NOMO-1 treated with dmso at 0.1 percent for 144 hours (cell line): Measurements from ENCODE around the gene SLTM.
"Not testable (repeated sequence)": the region's sequence is repeated elsewhere in the genome, so short reads cannot be mapped to it uniquely, and the experiment has no call there.

Source experiments
- DNase-seq: peaks from one replicate; lab custom pipeline; 2025; ENCODE audit not compliant: unreplicated experiment; lab: John Stamatoyannopoulos, UW

SLTM gene

GRCh38 chr15:58933281-58934113 is at the start of gene SLTM:
TSS of gene SLTM (minus strand) at chr15:58933679. CDS start at chr15:58933565, 114 bp downstream.
- DNase-seq: peak; percentile 96

DNA sequence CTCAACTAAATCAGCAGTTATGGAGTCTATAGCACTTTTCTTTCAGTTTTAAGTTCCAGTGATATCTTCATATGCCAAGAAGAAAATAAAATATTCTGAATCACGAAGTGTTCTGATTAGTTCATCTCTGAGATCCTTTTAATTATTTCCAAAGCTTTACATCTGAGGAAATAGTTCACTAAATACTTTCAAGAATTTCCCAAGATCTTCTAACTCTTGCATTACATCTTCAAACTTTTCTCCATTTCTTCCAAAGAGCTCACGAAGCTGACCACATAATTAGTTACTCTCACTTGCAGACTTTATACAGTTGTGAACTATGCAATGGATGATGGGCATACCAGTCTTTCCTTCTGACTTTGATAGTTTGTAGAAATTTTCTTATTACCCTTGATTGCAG is 49.8 kb upstream of the SLTM start:
- DNase-seq: no peak

DNA sequence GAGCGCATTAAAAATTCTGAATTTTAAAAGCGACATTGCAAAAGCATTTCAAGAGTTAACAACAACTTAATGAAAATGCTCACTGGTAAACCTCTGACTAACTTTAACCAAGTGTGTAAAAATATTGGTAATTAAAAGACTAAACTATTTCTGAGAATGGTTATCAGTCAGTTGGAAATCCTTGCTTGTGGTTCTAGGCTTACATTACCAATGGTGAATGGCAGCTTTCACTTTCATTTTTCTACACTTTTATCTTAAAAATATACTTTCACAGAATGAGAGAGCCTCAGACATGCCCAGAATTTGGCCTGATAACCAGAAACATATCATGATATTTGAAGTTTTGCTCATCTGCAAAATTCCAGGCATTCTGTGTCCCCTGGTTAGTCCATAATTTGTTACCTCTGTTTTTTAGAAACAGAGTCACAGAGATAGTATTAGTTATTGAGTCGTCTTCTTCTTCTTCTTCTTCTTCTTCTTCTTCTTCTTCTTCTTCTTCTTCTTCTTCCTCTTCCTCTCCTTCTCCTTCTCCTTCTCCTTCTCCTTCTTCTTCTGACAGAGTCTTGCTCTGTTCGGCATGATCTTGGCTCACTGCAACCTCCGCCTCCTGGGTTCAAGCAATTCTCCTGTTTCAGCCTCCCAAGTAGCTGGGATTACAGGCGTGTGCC is 48.5 kb upstream of the SLTM start:
- DNase-seq: no peak

- peak; percentile 45 for DNase-seq
Observed at GRCh38 chr15:58980351-58980939, 47.0 kb upstream of the SLTM start.

GRCh38 chr15:58977887-58978286 is 44.4 kb upstream of the SLTM start:
- DNase-seq: no peak

- no peak for DNase-seq
Observed at GRCh38 chr15:58967479-58967878, 34.0 kb upstream of the SLTM start.

GRCh38 chr15:58966698-58967097 is 33.2 kb upstream of the SLTM start:
- DNase-seq: no peak

DNA sequence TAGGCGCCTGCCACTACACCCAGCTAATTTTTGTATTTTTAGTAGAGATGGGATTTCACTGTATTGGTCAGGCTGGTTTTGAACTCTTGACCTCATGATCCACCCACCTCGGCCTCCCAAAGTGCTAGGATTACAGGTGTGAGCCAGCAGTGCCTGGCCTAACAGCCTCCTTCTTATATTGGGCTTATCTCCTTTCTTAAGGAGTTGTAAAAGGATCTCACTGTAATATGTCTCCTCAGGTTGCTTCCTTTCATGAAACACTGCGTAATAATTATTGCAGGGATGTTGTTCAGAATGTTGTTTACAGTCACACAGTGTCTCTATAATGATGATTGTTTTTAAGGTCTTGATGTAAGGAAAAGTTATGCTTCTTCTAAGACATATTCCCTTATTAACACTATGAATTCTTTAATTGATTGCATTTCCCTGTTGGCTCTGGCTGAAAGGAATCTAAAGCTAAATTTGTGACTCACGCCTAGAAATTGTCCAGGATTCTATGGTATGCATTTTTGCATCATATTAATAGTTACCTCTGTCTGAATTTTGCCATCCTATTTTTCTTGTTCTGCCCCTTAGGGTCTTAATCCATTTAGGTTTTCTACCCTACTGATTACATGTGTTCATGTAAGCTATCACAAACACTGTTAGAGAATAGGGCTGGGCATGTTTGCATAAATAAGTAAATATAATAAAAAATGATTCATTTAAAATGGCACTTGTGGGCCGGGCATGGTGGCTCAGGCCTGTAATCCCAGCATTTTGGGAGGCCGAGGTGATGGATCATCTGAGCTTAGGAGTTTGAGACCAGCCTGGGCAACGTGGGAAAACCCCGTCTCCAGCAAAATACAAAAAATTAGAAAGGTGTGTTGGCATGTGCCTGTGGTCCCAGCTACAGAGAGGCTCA is 29.4 kb upstream of the SLTM start:
- DNase-seq: no peak

- no peak for DNase-seq
Observed at GRCh38 chr15:58962136-58962535, 28.7 kb upstream of the SLTM start.

- DNase-seq: no peak
Observed at GRCh38 chr15:58958811-58959210, 25.3 kb upstream of the SLTM start.

DNA sequence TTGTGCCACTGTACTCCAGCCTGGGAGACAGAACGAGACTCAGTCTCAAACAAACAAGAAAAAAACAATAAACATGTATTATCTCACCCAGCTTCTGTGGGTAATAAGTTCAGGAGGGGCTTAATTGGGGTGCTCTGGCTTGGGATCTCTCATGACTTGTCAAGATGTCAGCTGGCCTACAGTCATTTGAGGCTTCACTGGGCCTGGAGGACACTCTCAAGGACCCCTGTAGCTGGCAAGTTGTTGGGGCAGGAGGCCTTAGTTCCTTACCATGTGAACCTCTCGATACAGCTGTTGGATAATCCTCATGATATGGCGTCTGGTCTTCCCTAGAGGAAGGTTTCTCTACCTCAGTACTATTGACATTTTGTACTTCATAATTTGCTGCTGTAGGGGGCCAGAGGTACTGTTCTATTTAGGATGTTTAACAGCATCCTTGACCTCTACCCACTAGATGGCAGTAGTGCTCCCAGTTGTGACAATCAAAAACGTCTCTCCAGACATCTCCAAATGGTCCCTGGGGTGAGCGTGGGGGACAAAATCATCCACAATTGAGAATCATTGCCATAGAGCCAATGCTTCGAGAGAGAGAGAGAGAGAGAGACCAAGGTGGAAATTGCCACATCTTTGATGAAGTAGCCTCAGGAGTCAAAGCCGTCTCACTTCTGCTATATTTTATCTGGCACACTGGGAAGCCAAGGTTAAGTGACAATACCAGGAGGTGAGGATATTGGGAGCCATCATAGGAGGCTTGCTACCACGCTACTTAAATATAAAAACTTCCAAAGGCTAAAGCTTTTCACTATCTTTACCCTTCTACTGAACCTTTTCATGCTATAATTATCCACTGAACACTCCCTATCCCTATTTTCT is 23.9 kb upstream of the SLTM start:
- DNase-seq: no peak

- no peak for DNase-seq
Observed at GRCh38 chr15:58952751-58953150, 19.3 kb upstream of the SLTM start.

- no peak for DNase-seq
Observed at GRCh38 chr15:58951388-58952007, 18.0 kb upstream of the SLTM start.

DNA sequence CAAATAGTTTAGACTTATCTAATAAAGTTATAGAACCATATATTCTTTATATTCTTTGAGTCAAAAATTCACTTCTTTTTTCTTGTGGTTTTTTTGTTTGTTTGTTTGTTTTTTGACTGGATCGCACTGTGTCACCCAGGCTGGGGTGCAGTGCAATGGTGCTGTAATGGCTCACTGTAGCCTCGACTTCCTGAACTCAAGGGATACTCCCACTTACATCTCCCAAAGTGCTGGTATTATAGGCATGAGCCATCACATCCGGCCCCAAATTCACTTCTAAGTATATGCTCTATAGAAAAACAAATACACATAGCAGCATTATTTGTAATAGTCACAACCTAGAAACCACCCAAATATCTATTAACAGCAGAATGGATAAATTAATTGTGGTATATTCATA is 13.7 kb upstream of the SLTM start:
- no peak for DNase-seq

DNA sequence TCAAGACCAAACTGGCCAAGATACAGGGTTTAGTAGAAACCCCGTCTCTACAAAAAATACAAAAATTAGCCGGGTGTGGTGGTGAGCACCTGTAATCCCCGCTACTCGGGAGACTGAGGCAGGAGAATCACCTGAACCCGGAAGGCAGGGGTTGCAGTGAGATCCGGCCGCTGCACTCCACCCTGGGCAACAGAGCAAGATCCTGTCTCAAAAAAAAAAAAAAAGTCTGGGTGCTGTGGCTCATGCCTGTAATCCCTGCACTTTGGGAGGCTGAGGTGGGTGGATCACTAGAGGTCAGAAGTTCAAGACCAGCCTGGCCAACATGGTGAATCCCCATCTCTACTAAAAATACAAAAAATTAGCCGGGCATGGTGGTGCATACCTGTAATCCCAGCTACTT is 1.5 kb upstream of the SLTM start:
- not testable (repeated sequence) for DNase-seq

GRCh38 chr15:58934521-58934920 is 1.0 kb upstream of the SLTM start:
- DNase-seq: no peak

DNA sequence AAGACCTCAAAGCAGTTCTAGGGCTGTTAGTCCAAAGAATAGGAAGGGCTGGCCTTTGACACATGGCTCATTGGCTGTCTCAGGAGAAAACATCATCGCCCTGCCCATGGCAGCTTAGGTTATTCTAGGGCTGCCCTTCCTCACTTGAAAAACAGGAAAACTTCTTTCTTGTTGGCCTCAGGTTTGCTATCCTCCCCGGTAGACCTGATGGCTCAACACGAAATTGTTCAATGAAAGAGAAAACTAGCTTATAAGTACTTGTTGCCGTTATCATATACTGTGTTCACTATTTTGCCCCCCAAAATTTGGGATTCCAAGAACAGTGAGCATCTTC is 602 bp upstream of the SLTM start:
- DNase-seq: no peak

GRCh38 chr15:58932710-58933280 is 684 bp downstream of the SLTM start:
- no peak for DNase-seq

DNA sequence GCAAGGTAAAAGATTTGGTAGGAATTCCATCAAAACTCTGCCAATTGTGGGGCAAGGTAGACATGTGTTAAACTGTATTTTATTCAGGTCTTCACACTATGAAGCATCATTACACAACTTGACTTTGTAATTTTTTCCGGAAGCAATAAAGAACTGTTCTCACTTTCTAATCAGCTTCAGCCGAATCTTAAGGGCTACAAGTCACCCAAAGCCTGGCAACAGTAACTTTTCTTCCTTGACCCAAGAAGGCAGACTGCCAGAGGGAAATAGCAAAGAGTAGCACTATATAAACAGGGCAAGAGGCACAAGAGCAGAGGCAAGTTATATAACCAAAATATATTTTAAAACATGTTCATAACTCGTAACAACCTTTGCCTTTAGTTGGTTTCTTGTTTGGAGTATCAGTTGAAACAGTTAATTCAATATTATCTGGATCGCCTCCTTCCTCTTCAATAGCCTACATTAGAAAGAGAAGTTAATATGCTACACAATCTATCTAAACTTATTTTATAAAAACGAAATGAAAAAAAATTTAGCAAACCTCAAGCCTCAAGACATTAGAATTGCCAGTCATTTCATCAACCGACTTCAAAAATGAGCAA is 1.4 kb downstream of the SLTM start:
- peak; percentile 62 for DNase-seq
